HG03565 (cell line): Measurements from ENCODE around the gene CD47.

ENCODE experiments used
- ATAC-seq: cut with Tn5 transposase; IDR thresholded peaks from one replicate; pipeline ENCODE4 v1.9.1; 2021; ENCODE audit warnings: mild to moderate bottlenecking, moderate library complexity; ENCODE audit not compliant: unreplicated experiment

CD47 gene

GRCh38 chr3:108118038-108118768 lies 27.4 kb upstream of the CD47 start:
- no peak for ATAC-seq

DNA sequence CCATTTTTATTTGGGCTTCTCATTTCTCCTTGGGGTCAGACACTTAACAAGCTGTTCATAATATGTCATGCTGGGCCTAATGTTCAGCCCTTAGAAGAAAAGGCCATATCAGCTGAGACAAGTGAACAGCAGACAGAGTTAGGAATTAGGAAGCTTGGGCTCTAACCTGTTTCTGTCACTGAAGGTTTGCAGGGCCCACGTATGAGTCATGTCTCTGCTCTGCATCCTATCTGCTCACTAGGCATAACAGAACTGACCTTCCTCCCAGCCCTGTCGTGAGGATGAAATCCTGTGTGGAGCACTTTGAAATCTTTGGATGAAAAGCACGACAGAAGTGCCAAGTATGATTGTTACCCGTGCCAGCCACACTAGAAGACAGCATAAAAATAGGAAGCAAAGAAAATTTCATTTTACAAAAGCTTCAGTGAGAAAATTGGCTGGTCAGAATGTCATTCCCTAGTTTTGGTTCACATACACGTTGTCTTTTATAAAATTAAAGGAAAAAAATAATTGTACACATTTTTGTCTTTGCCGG lies 26.5 kb upstream of the CD47 start:
- ATAC-seq: no peak

GRCh38 chr3:108114423-108115065 lies 23.7 kb upstream of the CD47 start:
- ATAC-seq: no peak

DNA sequence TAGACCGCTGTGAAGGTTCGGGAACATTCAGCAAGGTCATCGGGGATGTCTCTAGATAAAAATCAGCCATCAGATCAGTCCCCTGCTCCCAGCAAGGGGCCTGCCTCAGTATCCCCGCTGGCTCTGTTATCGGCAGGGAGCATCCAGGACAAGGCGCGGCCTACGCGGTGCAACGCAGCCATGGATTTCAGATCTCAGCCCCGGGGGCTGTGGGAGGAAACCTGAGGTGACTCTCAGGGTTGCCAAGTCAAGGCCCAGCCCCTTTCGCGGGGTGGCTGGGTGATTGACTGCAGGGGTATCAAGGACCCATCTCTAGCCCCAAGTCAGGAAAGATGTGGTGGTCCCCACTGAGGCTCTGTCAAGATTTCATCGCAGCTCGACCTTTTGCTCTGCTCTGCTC lies 23.1 kb upstream of the CD47 start:
- ATAC-seq: no peak

DNA sequence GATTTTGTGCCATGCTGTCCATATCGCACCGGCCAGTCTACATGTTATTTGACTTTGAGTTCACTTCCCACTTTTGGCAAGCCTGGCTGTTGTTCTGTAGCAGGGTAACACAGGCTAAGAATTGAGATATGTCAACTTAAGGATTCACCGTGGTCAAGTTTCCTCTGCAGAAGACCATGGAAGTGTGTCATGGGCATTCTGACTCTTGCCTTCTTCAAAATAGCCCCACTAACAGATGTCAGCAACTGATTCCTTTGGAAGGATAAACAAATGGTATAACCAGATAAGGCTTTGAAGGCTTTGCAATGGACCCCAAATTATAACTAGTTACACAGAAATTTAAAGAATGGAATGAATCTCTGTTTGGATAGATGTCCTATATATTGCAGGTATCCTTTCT lies 20.1 kb upstream of the CD47 start:
- ATAC-seq: no peak

DNA sequence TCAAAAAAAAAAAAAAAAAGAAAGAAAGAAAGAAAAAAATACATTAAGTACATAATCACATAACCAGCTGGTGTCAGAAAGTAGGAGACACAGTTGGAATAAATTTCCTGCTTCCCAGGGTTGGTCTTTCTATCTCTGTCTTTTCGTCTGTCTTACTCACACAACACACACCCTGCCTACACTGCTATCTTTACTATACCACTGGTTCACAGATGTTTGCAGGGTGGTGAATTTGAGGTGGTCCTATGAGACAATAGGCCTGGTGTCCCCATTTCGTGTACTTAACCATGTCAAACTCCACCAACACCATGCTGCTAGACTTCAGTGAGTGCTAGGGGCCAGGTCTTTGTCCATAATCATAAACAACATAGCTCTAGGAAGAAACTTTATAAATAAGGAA lies 17.6 kb upstream of the CD47 start:
- ATAC-seq: no peak

- no peak for ATAC-seq
Observed at GRCh38 chr3:108106449-108106848, 15.6 kb upstream of the CD47 start.

- ATAC-seq: no peak
Observed at GRCh38 chr3:108106031-108106430, 15.2 kb upstream of the CD47 start.

DNA sequence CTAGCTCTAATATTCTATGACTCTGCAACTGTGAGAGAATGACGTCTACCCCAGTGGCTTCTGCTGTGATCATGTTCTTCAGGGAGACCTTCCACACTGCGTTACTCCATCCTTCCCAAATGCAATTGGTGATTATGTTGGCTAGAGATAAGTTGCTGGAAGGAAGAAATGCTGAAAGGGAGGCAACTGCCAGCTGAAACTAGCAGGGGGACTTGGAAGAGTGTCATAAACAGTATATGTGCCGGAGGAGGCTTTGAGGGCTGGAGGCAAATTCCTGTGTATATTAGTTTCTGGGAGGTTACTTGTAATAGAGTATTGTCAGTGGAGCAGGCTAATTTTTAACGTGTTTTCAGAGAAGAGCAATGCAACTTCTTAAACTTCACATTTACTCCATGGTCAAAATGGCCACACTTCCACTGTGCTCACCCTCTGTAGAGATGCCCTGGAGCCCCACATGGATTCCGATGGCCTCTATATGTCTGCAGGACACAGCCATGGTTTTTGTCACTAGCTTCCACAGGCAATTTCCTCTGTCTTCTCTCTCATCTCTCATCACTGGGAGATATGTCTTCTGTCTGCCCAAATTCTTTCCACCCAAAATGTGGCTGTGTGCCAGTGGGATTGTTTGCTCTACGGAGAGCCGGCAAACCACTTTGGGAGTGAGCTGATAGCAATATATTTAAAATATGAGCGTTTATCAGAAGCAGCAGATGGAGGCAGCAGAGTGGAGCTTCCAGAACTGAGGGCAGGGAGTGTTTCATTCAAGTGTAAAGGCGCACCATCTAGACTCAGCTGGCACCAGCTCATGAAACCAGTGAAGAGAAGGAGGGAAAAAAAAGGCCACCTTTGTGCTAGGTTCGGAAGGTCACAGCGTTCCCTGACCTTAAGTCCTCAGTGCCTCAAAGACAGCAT lies 13.3 kb upstream of the CD47 start:
- no peak for ATAC-seq

GRCh38 chr3:108103040-108103751 lies 12.4 kb upstream of the CD47 start:
- ATAC-seq: no peak

DNA sequence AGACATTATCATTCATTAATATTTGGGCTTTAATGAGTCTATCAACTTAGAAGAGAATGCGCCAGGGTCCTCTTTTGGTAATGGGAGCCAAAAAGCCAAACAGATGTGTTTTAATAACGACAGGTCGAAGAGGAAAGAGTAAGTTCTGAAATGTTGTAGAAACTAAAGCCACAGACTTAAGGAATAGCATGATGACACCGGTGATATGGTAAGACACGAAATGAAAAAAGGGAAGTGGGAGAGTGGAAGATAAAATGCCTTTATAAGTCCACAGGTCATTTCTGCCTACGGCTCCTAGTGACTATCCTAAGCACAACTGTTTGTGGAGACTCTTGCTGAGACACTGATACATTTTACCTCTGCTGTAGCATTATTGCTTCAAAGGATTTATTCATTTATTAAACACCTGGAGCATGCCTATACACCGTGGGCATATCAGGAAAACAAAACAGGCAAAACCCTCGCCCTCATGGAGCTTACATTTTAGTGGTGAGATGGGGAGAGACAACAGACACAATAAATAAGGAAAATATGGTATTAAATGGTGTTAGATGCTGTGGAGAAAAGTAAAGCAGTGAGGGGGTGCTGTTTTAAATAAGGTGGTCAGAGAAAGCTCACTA lies 11.7 kb upstream of the CD47 start:
- no peak for ATAC-seq

DNA sequence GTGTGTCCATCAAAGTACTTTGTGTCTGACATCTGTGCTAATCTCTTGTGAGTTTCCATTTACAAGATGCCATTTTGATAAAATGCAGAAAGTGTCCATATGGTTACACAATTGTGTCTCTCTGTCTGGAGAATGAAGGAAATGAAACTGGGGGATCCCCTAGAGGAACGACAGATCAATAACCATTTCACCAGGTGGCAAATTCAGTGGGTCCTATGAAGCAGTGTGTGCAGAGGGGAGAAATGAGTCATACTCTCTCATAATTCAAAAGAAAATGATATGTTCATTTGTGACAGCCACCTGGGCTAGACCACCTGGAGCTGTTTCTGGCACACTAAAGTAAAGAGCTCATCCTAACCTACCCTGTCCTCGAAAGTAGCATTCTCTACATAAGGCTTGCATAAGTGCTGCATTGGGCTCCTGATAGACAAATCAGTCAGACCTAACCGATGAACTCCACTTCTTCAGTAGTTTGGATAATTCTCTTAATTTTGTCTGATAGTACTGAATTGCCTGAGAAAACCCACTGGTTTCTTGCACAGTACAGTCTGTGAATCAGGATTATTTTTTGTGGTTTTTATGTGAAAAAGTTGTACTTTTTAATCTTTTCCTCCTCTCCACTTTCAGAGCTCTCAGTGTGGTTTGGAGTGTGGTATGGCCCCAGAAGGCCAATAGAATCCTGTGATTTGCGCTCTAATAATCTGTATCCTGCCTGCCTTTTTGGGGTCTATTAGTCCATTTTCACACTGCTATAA lies 10.3 kb upstream of the CD47 start:
- peak; percentile 86 for ATAC-seq

DNA sequence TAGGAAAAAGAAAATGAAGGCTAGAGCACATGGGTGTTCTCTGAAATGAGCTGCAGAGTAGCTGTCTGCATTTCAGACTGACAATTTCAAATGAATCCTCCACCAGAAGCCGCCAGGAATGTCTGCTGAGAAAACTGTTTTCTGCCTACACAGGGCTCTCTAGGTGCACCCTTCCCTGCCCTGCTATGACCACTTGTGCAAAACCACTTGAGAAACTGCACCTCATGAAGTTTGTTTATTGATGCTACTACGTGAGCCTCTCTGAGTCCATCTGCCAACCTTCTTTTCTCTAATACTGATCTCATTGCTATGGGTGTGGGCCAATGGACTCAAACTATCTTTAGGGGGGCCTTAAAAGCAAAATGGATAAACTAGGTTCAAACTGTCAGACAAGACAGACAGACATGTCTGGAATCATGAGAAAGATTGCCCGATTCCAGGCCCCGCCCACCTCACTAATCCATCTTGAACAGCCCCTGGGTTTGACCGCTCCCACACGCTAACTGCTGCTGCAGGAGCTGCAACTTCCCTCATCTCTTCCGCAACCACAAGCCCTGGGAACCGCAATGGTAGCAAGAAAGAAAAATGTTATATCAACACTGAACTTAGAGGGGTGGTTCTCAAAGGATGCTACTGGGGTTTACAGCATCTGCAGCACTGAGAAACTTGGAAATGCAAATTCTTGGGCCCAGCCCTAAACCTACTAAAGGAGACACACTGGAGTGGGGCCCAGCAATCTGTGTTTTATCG lies 9.0 kb upstream of the CD47 start:
- no peak for ATAC-seq

DNA sequence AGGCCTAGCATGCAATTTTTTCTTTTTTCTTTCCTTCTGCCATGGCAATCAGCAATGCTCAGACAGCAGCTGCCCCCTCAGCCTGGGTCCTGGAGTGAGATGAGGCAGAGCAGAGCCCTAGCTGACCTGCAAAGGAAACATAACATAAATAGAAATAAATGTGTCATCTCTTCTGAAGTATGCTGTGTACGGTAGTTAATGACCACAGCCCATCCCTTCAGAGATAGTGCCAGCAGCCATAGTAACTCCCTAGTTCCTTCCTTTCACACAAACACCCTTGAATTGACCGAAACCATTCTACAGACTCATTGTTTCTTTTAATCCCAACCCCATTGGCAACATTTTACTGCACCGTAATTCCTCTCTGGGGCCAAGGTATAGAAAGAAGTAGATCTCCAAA lies 8.4 kb upstream of the CD47 start:
- ATAC-seq: no peak

DNA sequence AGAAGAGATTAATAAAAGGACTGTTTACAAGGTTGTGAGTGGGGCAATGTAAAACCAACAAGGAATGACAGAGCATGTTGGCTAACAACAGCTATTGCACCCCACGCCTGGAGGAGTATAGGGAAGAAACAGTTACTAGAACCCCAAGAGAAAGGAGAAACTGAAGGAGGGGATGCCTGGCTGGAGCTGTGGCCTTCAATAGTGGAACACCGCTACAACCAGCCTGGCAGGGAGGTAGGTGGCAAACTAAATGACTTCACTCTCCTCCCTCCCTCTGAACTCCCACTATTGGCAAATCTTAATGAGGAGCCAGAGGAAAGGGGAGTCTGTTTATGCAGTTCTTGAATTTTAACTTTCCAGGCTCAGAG lies 7.2 kb upstream of the CD47 start:
- no peak for ATAC-seq

- ATAC-seq: no peak
Observed at GRCh38 chr3:108097322-108098002, 6.6 kb upstream of the CD47 start.

GRCh38 chr3:108096532-108097321 lies 5.9 kb upstream of the CD47 start:
- no peak for ATAC-seq

DNA sequence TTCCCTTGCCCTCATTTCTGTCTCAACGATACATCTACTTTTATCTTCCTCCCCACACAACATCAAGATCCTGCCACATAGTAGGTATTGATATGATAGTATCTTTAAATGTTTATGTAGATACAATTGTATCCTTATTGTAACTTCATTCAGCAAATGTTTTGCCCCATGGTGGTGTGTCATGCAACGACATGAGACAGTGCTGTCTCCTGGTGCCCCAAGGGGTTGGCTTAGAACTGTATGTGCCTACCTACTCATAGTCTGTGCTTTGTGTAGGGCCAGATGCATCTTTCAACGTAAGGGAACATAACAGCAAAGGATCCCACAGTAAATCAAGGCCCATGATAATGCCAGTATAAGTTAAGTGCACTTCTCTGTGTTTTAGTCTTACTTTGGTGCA lies 2.8 kb upstream of the CD47 start:
- ATAC-seq: no peak
